HuH-7.5 (cell line): ENCODE results near the gene RGCC.
"Not testable (repeated sequence)": the region's sequence is repeated elsewhere in the genome, so short reads cannot be mapped to it uniquely, and the experiment has no call there.

ENCODE experiments used
- DNase-seq: peaks from one replicate; pipeline ENCODE4 v3.0.0; 2011; ENCODE audit warnings: low spot score

Gene RGCC

DNA sequence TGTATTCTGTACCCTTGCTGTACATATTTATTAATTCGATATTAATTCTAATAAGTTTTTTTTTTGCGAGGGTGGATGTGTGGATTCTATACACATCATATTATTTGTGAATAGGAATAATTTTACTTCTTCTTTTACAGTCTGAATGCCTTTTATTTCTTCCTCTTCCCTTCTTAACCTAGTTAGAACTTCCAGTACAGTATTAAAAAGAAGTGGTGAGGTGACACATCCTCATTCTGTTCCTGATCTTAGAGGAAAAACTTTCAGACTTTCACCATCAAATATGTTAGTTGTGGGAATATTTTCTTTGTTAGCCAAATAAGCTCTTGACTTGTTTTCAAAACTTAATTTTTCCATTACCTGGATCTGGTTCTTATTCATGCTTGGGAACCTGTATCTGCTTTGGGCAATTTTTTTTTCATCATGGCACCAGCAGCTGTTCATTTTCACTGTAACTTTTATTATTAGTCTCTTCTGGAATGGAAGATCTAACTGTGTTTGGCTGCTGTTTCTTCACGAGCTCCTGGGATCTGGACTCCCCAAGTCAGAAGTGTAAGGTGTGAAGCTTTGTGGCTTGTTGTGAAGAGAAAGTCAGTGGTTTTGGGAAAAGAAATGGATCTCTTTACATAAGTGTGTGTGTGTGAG, 33.1 kb downstream of the RGCC start:
- no peak for DNase-seq

DNA sequence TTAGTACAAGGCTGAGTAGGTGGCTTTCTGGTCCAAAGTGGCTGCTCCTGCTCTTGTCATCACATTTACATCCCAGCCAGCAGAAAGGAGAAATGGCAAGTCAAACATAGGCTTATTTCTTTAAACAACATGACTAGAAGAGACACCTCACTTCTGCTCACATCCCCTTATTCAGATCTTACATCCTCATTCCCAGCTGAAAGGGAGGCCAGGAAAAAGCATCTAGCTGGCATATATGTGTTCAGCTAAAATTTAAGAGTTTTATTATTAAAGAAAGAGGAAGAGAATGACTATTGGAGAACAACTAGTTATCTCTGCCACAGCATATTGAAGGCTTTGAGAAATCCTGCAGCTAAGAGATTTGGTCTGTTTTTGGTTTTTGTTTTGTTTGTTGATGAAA, 34.1 kb downstream of the RGCC start:
- no peak for DNase-seq

DNA sequence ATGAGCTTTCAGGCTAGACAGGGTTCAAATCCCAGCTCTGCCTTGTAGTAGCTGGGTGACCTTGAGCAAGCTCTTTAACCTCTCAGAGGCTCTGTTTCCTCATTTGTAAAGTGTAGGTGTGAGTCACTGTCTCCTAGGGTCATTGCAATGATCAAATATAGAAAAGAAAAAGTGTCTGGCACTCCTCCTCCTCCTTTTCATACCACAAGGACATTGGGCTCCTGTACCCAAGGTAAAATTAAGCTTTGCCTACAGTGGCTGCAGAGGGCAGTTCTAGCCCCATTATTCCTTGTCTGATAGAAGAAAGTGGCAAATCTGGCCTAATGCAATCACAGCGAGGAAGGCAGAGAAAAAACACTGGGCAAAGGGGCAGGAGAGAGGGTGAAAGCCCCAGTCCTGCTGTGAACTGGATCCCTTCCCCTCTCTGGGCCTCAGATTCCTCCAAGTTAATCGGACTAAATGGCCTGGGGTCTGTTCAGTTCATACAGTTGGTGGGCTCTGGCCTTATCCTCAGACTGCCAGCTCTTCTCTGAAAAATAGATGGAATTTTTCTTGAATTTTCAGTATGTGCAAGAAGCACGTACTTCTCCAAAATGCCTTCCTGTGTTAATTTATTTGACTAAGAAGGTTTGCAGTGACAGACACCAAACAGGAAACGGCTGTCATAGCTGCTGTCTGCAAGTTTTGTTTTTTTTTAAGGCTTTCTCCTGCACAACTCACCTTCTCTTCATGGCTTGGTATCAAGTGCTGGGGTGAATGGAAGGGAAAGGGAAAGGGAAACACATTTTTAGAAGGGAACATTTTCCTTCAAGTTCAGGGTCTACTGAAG, 35.3 kb downstream of the RGCC start:
- no peak for DNase-seq

GRCh38 chr13:41494202-41494601, 36.9 kb downstream of the RGCC start:
- DNase-seq, result no peak

DNA sequence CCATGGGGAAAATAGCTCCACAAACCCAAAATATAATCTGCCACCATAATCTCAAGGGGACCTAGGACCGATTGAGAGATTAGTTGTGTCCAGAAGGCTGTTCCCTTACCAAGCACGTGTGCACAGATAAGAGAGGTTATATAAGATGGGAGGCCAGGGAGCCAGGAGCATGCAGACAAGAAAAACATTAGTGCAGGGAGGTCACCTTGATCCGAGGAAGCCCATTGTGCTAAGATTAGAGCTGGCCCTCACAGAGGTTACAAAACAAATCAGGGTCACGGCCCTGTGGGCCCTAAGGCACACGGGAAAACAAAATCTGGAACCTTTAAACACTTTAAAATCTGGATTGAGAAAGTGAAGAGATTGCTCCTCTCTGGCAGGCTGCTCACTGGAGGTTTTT, 37.7 kb downstream of the RGCC start:
- no peak for DNase-seq

- no peak for DNase-seq
Measured at GRCh38 chr13:41496420-41497234, 39.3 kb downstream of the RGCC start.

- no peak for DNase-seq
Measured at GRCh38 chr13:41497436-41497835, 40.1 kb downstream of the RGCC start.

- DNase-seq, result no peak
Measured at GRCh38 chr13:41499452-41499851, 42.1 kb downstream of the RGCC start.

DNA sequence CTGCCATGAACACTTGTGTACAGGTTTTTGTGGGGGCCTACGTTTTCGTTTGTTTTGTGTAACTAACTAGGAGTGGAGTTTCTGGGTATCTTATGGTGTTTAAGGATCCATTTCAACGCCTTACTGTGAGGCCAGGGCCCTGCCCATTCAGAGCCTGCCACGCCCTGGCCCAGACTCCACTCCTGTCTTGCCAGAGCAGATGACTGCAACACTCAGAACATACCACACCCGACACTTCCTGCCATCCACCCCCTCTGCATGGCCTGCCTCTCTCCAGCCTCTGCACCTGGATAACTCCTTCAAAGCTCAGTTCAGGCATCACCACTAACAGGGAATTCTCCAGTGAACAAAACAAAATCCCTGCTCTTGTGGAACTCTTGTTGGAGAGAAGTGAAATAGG, 43.2 kb downstream of the RGCC start:
- DNase-seq, result no peak

- DNase-seq, result no peak
Measured at GRCh38 chr13:41501281-41501680, 43.9 kb downstream of the RGCC start.

DNA sequence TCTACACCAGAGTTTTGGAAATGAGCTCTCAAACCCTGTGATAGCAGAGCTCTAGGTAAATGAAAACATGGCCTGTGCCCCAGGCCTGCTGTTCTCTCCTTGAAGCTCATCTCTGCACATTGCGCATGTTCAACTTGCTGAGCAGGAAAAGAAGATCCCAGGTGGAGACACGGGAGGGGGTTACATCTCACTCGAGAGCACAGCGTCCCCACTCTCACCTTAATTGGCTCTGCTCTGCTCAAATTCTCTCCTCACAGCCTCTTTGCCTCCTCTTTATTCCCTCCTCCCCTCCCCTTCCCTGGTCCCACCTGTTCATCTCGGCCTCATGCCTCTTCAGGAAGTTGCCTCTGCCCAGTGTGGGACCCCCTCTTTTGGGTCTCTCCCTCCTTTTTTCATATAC, 44.7 kb downstream of the RGCC start:
- DNase-seq, result no peak

DNA sequence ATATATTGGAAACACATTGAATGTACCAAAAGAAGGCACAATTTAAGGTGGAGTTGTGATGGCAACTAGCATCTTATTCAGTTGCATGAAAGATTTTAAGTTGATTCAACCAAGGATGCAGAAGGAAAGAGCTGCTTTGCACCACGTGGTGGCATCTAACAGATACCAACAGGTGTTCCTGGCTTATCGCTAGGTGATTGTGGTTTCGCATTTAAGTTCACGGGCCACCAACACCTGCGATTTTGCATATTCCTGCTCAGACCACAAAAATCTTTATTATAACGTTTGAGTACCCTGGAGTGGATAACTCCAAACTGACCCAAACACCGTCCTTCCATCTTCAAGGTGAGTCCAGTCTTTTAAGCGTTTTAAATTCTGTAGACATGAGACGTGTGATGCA, 45.3 kb downstream of the RGCC start:
- DNase-seq, result no peak

- DNase-seq, result no peak
Measured at GRCh38 chr13:41503356-41503755, 46.0 kb downstream of the RGCC start.

- DNase-seq, result not testable (repeated sequence)
Measured at GRCh38 chr13:41504657-41505056, 47.3 kb downstream of the RGCC start.

DNA sequence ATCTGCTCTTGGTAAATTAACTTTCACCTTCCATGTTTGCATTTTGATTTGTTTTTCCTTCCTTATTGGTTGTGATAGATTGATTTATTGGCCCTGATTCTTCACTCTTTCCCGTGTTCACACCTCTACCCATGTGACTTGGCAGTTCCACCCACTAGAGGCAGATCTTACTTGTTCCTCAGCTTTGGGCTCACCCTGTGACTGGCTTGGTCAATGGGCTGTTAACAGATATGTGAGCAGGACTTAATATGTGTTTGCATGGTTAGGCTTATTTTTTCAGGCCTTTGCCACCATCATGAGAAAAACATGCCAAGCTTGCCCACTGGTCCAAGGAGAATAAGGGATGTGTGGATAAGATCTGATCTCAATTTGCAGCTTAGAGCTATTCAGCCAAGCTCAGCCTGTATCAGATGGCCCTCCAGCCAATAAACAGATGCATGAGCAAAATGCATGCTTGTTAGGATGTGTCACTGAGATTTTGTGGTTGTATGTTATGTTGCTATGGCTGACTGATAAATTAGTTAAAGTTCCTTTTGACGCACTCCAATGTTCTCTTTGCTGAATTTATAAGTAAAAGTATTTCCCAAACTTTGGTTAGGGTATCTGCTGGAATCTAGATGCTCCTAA, 48.0 kb downstream of the RGCC start:
- DNase-seq, result no peak

- DNase-seq, result no peak
Measured at GRCh38 chr13:41506312-41506711, 49.0 kb downstream of the RGCC start.

- DNase-seq, result no peak
Measured at GRCh38 chr13:41509971-41510370, 52.6 kb downstream of the RGCC start.

- no peak for DNase-seq
Measured at GRCh38 chr13:41511827-41512226, 54.5 kb downstream of the RGCC start.

DNA sequence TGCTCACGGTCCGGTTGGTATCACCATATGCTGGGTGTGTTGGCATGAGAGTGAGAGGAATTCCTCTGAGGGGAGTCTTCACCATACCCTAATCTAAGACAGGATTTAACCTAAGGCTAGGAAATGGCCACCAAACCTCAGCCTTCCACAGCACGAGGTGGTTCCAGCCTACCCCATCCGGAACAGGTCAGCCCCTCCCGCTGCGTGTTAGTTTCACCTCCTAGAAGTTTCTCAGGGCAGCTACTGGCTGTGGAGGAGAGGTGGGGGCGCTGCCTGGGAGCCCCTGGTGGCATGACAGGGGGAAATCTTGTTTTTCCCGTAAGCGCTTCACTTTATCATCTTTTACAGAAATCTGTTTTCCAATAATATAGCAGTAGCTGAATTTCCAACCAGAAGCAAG, 55.1 kb downstream of the RGCC start:
- DNase-seq, result no peak

DNA sequence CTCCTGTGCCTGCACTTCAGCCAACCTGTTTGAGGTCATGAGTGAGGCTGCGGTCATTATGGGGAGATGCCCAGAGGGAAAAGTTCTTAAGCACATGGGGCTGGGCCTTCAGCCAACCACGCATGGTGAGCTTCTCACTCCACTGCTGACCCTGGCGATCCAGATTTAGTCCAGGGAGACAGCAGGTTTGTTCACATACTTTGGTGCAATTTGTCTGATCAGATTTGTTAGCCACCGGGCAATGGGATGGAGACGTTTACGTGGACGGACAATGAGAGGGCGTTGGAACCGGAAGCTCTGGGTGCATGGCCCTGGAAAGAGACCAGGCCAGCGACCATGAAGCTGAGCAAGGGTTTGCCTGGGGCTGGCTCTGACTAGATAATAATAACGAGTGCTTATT, 56.2 kb downstream of the RGCC start:
- no peak for DNase-seq

- DNase-seq, result no peak
Measured at GRCh38 chr13:41514853-41515395, 57.6 kb downstream of the RGCC start.

DNA sequence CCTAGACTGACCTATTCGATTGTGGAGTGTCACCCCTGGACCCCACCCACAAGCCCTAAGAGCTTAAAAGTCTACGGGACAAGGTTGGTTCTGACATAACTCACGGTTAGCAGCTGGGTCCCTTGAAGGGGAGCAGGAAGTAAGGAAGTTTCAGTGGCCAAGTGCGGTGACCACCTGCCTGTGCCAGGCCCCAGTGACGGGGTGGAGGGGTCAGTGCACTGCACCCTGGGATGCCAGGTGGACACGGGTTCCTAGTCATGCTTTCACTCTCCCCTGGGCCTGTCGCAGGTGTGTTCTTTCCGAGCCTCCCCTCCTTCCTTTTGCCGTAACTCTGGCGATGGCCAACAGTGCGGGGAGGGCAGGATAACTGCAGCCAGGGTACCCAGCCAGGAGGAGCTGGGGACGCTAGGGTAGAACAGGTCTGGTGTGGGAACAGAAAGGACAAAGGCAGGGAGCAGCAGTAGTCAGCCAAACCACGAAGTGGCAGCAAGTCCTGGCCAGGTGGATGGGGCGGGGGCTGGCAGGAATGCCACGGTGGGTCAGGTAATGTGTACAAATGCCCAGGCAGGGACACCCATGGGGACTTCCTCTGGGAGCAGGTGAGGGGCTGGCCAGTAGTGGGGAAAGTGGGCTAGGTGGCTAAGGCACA, 58.3 kb downstream of the RGCC start:
- no peak for DNase-seq
